WERI-Rb-1 (cell line): ENCODE results near the gene MAP6D1.

Experiments
- DNase-seq: peaks from one replicate; pipeline ENCODE4 v3.0.0-alpha.2; 2020
- H3K27ac ChIP-seq: fragments of 250-450 bp; sonication (Bioruptor Pico); 2 replicates; pipeline ENCODE4 v1.5.1; 2020; ENCODE audit warnings: mild to moderate bottlenecking, moderate library complexity
- H3K27me3 ChIP-seq: fragments of 250-450 bp; sonication (Bioruptor Pico); 2 replicates; pipeline ENCODE4 v1.5.1; 2021; ENCODE audit warnings: mild to moderate bottlenecking, low read depth, moderate library complexity; ENCODE audit not compliant: insufficient read depth, severe bottlenecking
- H3K36me3 ChIP-seq: fragments of 250-450 bp; sonication (Bioruptor Pico); 2 replicates; pipeline ENCODE4 v1.5.1; 2020; ENCODE audit warnings: mild to moderate bottlenecking, moderate library complexity
- H3K4me3 ChIP-seq: 2 replicates; pipeline ENCODE4 v1.5.1; 2011; ENCODE audit warnings: low read depth, mild to moderate bottlenecking, control low read depth, low read length
- H3K9me3 ChIP-seq: fragments of 250-450 bp; sonication (Bioruptor Pico); 2 replicates; pipeline ENCODE4 v1.5.1; 2021; ENCODE audit warnings: mild to moderate bottlenecking, moderate library complexity; ENCODE audit not compliant: severe bottlenecking
- TF ChIP-seq, protein P1 (sequence below): IDR thresholded peaks from 2 replicates; pipeline ENCODE4 v1.5.1; 2011; ENCODE audit warnings: low read depth, mild to moderate bottlenecking, control low read depth, inconsistent platforms, low read length

Gene MAP6D1

GRCh38 chr3:183802989-183803388 lies 22.4 kb downstream of the MAP6D1 start:
- H3K27me3 ChIP-seq: no peaks in the 10 kb centered on the region
- TF ChIP-seq, protein P1, sequence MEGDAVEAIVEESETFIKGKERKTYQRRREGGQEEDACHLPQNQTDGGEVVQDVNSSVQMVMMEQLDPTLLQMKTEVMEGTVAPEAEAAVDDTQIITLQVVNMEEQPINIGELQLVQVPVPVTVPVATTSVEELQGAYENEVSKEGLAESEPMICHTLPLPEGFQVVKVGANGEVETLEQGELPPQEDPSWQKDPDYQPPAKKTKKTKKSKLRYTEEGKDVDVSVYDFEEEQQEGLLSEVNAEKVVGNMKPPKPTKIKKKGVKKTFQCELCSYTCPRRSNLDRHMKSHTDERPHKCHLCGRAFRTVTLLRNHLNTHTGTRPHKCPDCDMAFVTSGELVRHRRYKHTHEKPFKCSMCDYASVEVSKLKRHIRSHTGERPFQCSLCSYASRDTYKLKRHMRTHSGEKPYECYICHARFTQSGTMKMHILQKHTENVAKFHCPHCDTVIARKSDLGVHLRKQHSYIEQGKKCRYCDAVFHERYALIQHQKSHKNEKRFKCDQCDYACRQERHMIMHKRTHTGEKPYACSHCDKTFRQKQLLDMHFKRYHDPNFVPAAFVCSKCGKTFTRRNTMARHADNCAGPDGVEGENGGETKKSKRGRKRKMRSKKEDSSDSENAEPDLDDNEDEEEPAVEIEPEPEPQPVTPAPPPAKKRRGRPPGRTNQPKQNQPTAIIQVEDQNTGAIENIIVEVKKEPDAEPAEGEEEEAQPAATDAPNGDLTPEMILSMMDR: no peak
- no peak overlapping the region for H3K27ac ChIP-seq
- H3K36me3 ChIP-seq: peaks cover 93% of the 10 kb centered on the region
- no peaks in the 10 kb centered on the region for H3K9me3 ChIP-seq
- H3K4me3 ChIP-seq: no peak overlapping the region
- DNase-seq: no peak

GRCh38 chr3:183801601-183802000 lies 23.8 kb downstream of the MAP6D1 start:
- Histone ChIP-seq H3K9me3 (no peaks in the 10 kb centered on the region), H3K36me3 (peaks cover 89% of the 10 kb centered on the region), H3K27ac (no peak overlapping the region), H3K27me3 (no peaks in the 10 kb centered on the region), H3K4me3 (no peak overlapping the region)
- DNase-seq: no peak
- TF ChIP-seq, protein P1: no peak

GRCh38 chr3:183800243-183800863 lies 25.0 kb downstream of the MAP6D1 start:
- TF ChIP-seq, protein P1: no peak
- no peaks in the 10 kb centered on the region for H3K9me3 ChIP-seq
- DNase-seq: no peak
- no peak overlapping the region for H3K27ac ChIP-seq
- H3K4me3 ChIP-seq: no peak overlapping the region
- H3K36me3 ChIP-seq: peaks cover 83% of the 10 kb centered on the region
- no peaks in the 10 kb centered on the region for H3K27me3 ChIP-seq

DNA sequence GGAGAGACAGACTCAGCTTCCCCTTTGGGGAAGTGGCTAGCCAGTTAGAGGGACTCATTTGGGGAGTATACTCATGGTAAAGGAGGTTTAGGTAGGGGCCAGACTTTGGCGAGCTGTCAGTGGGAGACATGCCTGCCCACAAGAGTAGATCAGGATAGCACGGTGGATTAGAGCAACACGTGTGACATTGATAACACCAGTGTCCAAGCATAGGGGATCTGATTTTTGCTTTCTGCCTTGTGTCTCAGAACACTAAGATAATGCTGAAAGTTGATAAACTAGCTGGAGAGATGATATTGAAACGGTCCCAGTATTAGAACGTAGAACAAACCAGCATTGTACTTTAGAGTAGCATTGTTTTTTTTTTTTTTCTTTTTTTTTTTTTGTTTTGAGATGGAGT lies 25.9 kb downstream of the MAP6D1 start:
- DNase-seq: no peak
- TF ChIP-seq, protein P1: no peak
- H3K4me3 ChIP-seq: no peak overlapping the region
- H3K9me3 ChIP-seq: no peaks in the 10 kb centered on the region
- no peak overlapping the region for H3K27ac ChIP-seq
- H3K36me3 ChIP-seq: peaks cover 76% of the 10 kb centered on the region
- H3K27me3 ChIP-seq: no peaks in the 10 kb centered on the region

- TF ChIP-seq, protein P1: no peak
- Histone ChIP-seq H3K27ac (no peak overlapping the region), H3K9me3 (no peaks in the 10 kb centered on the region), H3K27me3 (no peaks in the 10 kb centered on the region), H3K4me3 (no peak overlapping the region), H3K36me3 (peaks cover 78% of the 10 kb centered on the region)
- DNase-seq: no peak
These were observed 27.4 kb downstream of the MAP6D1 start for GRCh38 chr3:183797996-183798395.

GRCh38 chr3:183796372-183796771 lies 29.0 kb downstream of the MAP6D1 start:
- no peak for DNase-seq
- no peak overlapping the region for H3K4me3 ChIP-seq
- peaks cover 78% of the 10 kb centered on the region for H3K36me3 ChIP-seq
- H3K27me3 ChIP-seq: no peaks in the 10 kb centered on the region
- no peaks in the 10 kb centered on the region for H3K9me3 ChIP-seq
- H3K27ac ChIP-seq: no peak overlapping the region
- TF ChIP-seq, protein P1: no peak
